ENCODE results near the gene CDC5L.
"Not testable (repeated sequence)": the region's sequence is repeated elsewhere in the genome, so short reads cannot be mapped to it uniquely, and the experiment has no call there.

Gene CDC5L

GRCh38 chr6:44422531-44422930, 35.0 kb downstream of the CDC5L start:
- DNase-seq: no peak

GRCh38 chr6:44423306-44423705, 35.8 kb downstream of the CDC5L start:
- no peak for DNase-seq

GRCh38 chr6:44425951-44426350, 38.4 kb downstream of the CDC5L start:
- DNase-seq: no peak

GRCh38 chr6:44428682-44429081, 41.2 kb downstream of the CDC5L start:
- no peak for DNase-seq

GRCh38 chr6:44430326-44430725, 42.8 kb downstream of the CDC5L start:
- DNase-seq: no peak

- peak; percentile 16 for DNase-seq
These were observed 43.7 kb downstream of the CDC5L start for GRCh38 chr6:44431118-44431725.

- no peak for DNase-seq
These were observed 44.7 kb downstream of the CDC5L start for GRCh38 chr6:44432227-44432626.

GRCh38 chr6:44432726-44433125, 45.2 kb downstream of the CDC5L start:
- DNase-seq: no peak

- DNase-seq: no peak
These were observed 48.0 kb downstream of the CDC5L start for GRCh38 chr6:44435500-44435899.

- DNase-seq: no peak
These were observed 51.3 kb downstream of the CDC5L start for GRCh38 chr6:44438827-44439226.

- DNase-seq: no peak
These were observed 52.0 kb downstream of the CDC5L start for GRCh38 chr6:44439270-44440045.

- DNase-seq: no peak
These were observed 53.8 kb downstream of the CDC5L start for GRCh38 chr6:44441091-44441855.

- no peak for DNase-seq
These were observed 54.7 kb downstream of the CDC5L start for GRCh38 chr6:44442236-44442635.

- no peak for DNase-seq
These were observed 55.4 kb downstream of the CDC5L start for GRCh38 chr6:44442833-44443444.

- DNase-seq: no peak
These were observed 57.3 kb downstream of the CDC5L start for GRCh38 chr6:44444853-44445252.

GRCh38 chr6:44446626-44447300, 59.3 kb downstream of the CDC5L start:
- no peak for DNase-seq

- DNase-seq: not testable (repeated sequence)
These were observed 61.7 kb downstream of the CDC5L start for GRCh38 chr6:44449181-44449580.

GRCh38 chr6:44451803-44452695, 64.5 kb downstream of the CDC5L start:
- no peak for DNase-seq

GRCh38 chr6:44452725-44453124, 65.2 kb downstream of the CDC5L start:
- DNase-seq: no peak

GRCh38 chr6:44453146-44453545, 65.6 kb downstream of the CDC5L start:
- no peak for DNase-seq

GRCh38 chr6:44454198-44454597, 66.7 kb downstream of the CDC5L start:
- DNase-seq: no peak
